Measurements from ENCODE around the gene POP4. TPM values are rescaled to one million over a fixed set of nuclear protein-coding genes. Genes with fewer than 3 reads are reported as not detected.

The POP4 gene
- total and polyA plus RNA-seq, 10 of the 15 experiments (the other 5 are each of a cell fraction or from before 2014, with no cell fraction given), result 52.1 to 231 (median 118) TPM

- no peaks in the 10 kb centered on the region for H4K20me1 ChIP-seq (ENCODE audit: control insufficient read depth, insufficient read depth)
- 54% methylated on average over 4 of the region's 4 CpGs for WGBS (ENCODE audit: insufficient coverage, insufficient replicate concordance, low lambda C conversion rate, missing lambda C conversion rate)
- intact Hi-C loops (cut with micrococcal nuclease; ENCODE audit: unreplicated experiment) (no loop called here), in situ Hi-C loops (cut with MboI) (no loop called here)
- no TSS peak for BruUV-seq (replicated peaks)
- TF ChIP-seq CEBPZ (IDR thresholded peaks at IDR 0.05; ENCODE audit: low read depth, low read length), result no peak
- TF ChIP-seq, protein P1, sequence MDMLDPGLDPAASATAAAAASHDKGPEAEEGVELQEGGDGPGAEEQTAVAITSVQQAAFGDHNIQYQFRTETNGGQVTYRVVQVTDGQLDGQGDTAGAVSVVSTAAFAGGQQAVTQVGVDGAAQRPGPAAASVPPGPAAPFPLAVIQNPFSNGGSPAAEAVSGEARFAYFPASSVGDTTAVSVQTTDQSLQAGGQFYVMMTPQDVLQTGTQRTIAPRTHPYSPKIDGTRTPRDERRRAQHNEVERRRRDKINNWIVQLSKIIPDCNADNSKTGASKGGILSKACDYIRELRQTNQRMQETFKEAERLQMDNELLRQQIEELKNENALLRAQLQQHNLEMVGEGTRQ (IDR thresholded peaks at IDR 0.05; ENCODE audit: borderline replicate concordance, low read depth, low read length), result no peak
- TF ChIP-seq, protein P2, sequence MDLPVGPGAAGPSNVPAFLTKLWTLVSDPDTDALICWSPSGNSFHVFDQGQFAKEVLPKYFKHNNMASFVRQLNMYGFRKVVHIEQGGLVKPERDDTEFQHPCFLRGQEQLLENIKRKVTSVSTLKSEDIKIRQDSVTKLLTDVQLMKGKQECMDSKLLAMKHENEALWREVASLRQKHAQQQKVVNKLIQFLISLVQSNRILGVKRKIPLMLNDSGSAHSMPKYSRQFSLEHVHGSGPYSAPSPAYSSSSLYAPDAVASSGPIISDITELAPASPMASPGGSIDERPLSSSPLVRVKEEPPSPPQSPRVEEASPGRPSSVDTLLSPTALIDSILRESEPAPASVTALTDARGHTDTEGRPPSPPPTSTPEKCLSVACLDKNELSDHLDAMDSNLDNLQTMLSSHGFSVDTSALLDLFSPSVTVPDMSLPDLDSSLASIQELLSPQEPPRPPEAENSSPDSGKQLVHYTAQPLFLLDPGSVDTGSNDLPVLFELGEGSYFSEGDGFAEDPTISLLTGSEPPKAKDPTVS (IDR thresholded peaks at IDR 0.05; ENCODE audit: low read depth, low read length), result no peak
- no peak for TF ChIP-seq TBL1XR1 (IDR thresholded peaks at IDR 0.05; ENCODE audit: low read depth, low read length)
- TF ChIP-seq ZNF217 (IDR thresholded peaks at IDR 0.05), result no peak
- TF ChIP-seq MXI1 (IDR thresholded peaks at IDR 0.05; ENCODE audit: low read depth, low read length), result no peak
- no peak for TF ChIP-seq RFX5 (IDR thresholded peaks at IDR 0.05; ENCODE audit: low read depth, low read length)
- no peaks in the 10 kb centered on the region for H3K4me1 ChIP-seq (ENCODE audit: control insufficient read depth, insufficient read depth, low read length)
- H3K9me3 ChIP-seq (replicated peaks; ENCODE audit: control insufficient read depth, insufficient read depth, low read length), result no peaks in the 10 kb centered on the region; the same call in 2 of the 3 replicates
- no peaks in the 10 kb centered on the region for H3K79me2 ChIP-seq (ENCODE audit: control insufficient read depth, insufficient read depth, low read length)
- no peak for DNase-seq (ENCODE audit: low read depth, low spot score)
- RAD21 ChIA-PET (ENCODE audit: unreplicated experiment), result no interaction called here
- no peak overlapping the region for H3K4me2 ChIP-seq (ENCODE audit: control insufficient read depth, insufficient read depth)
- ATAC-seq, result no peak
- CTCF ChIA-PET, result no interaction called here
- no peaks in the 10 kb centered on the region for H3K36me3 ChIP-seq (ENCODE audit: control insufficient read depth in 2 of 2, insufficient read depth in 2 of 2, low read length in 1 of 2)
- no peak overlapping the region for H3K4me3 ChIP-seq
- H2AFZ ChIP-seq (ENCODE audit: control insufficient read depth, low read depth, low read length), result no peak overlapping the region
- SMC1A ChIA-PET (ENCODE audit: uncharacterized antibody, unreplicated experiment), result no interaction called here
- no peak overlapping the region for H3K9ac ChIP-seq (ENCODE audit: control insufficient read depth, insufficient read depth, low read length)
- POLR2A ChIA-PET, result no interaction called here
- H3K27me3 ChIP-seq (replicated peaks in 1 of 2; ENCODE audit: control insufficient read depth in 2 of 2, insufficient read depth in 2 of 2, low read length in 1 of 2), result no peaks in the 10 kb centered on the region
- no peak overlapping the region for H3K27ac ChIP-seq (ENCODE audit: control insufficient read depth, insufficient read depth)
- FAIRE-seq, result no peak
Measured at GRCh38 chr19:29559743-29560142, 46.3 kb upstream of the POP4 start.
